ENCODE measurements around the gene PPM1H. TPM values are rescaled to one million over a fixed set of nuclear protein-coding genes. Genes with fewer than 3 reads are reported as not detected.

Gene PPM1H
- total RNA-seq, 1 experiment from 2014 or later = 58.4 TPM

Small RNAs within 50 kb of the gene (small RNA-seq; reads per million reads assigned to genes)
- gene MIRLET7I (26.5 to 1,431 reads per million in 2 experiments), gene RF00019 (0 reads per million in 2 experiments), gene RNU1-83P (0.06 to 0.48 reads per million in 2 experiments)

Other genes with a start within 250 kb of the PPM1H start
- gene AVPR1A, start 216.1 kb upstream of the PPM1H start, total RNA-seq (2014; rRNA removed; shearing (Covaris generic)) = not detected in 2 replicates